HL-60 (cell line): ENCODE measurements around the gene HCN4.

Source experiments
- CTCF ChIP-seq: IDR thresholded peaks from one replicate; pipeline ENCODE4 v1.5.1; 2011; ENCODE audit warnings: low read length, control low read depth, inconsistent platforms; ENCODE audit not compliant: insufficient read depth
- GABPA ChIP-seq: IDR thresholded peaks from 2 replicates; pipeline ENCODE4 v1.6.1; 2012; ENCODE audit warnings: low read depth
- POLR2AphosphoS5 ChIP-seq: IDR thresholded peaks from 2 replicates; pipeline ENCODE4 v1.6.1; 2012; ENCODE audit warnings: low read depth
- REST ChIP-seq: IDR thresholded peaks from 2 replicates; pipeline ENCODE4 v1.6.1; 2012; ENCODE audit warnings: low read depth; ENCODE audit not compliant: insufficient replicate concordance

GRCh38 chr15:73345658-73346057, 23.1 kb downstream of the HCN4 start:
- TF ChIP-seq CTCF (no peak), POLR2AphosphoS5 (no peak), REST (no peak), GABPA (no peak)
